DOHH2 (cell line): ENCODE results near the gene IFITM2.

Experiments used
- EZH2phosphoT487 ChIP-seq: fragments of 200-600 bp; sonication (generic); IDR thresholded peaks from 2 replicates; pipeline ENCODE4 v1.6.1; 2017; ENCODE audit warnings: borderline replicate concordance, mild to moderate bottlenecking, antibody characterized with exemption, low read length, moderate library complexity, mixed read lengths
- TF ChIP-seq, protein P1 (sequence below): fragments of 200-600 bp; sonication (generic); IDR thresholded peaks from one replicate; pipeline ENCODE4 v1.5.1; 2014; ENCODE audit warnings: antibody characterized with exemption, mild to moderate bottlenecking, low read depth, low read length; ENCODE audit not compliant: poor library complexity, severe bottlenecking

DNA sequence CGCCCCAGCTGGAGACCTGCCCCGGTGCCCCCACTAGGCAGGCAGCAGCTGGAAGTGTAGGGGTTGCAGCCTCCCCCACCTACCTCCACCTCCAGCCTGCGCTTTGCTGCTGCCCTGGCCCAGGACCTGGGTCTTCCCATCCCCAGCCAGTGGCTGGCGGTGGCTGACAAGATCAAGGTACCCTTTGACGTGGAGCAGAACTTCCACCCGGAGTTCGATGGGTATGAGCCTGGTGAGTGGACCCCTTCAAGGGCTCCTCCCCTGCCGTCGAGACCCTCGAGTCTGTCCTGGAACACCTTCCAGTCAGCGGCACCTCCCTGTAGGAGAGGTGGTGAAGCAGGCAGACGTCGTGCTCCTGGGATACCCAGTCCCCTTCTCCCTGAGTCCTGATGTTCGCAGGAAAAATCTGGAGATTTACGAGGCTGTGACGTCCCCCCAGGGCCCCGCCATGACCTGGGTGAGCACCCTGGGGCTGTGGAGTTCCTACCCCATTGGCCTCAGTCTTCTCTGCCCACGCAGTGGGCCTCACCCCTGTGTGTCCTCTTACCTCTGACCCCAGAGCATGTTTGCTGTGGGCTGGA is 14.3 kb upstream of the IFITM2 start:
- TF ChIP-seq, protein P1, sequence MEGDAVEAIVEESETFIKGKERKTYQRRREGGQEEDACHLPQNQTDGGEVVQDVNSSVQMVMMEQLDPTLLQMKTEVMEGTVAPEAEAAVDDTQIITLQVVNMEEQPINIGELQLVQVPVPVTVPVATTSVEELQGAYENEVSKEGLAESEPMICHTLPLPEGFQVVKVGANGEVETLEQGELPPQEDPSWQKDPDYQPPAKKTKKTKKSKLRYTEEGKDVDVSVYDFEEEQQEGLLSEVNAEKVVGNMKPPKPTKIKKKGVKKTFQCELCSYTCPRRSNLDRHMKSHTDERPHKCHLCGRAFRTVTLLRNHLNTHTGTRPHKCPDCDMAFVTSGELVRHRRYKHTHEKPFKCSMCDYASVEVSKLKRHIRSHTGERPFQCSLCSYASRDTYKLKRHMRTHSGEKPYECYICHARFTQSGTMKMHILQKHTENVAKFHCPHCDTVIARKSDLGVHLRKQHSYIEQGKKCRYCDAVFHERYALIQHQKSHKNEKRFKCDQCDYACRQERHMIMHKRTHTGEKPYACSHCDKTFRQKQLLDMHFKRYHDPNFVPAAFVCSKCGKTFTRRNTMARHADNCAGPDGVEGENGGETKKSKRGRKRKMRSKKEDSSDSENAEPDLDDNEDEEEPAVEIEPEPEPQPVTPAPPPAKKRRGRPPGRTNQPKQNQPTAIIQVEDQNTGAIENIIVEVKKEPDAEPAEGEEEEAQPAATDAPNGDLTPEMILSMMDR = no peak
- no peak for TF ChIP-seq EZH2phosphoT487
